ENCODE data around the gene KRTAP10-3. TPM values are rescaled to one million over a fixed set of nuclear protein-coding genes. Genes with fewer than 3 reads are reported as not detected.
"Not testable (repeated sequence)": the region's sequence is repeated elsewhere in the genome, so short reads cannot be mapped to it uniquely, and the experiment has no call there.

KRTAP10-3 gene
- total RNA-seq, 1 donor from 2014 or later: not detected

DNA sequence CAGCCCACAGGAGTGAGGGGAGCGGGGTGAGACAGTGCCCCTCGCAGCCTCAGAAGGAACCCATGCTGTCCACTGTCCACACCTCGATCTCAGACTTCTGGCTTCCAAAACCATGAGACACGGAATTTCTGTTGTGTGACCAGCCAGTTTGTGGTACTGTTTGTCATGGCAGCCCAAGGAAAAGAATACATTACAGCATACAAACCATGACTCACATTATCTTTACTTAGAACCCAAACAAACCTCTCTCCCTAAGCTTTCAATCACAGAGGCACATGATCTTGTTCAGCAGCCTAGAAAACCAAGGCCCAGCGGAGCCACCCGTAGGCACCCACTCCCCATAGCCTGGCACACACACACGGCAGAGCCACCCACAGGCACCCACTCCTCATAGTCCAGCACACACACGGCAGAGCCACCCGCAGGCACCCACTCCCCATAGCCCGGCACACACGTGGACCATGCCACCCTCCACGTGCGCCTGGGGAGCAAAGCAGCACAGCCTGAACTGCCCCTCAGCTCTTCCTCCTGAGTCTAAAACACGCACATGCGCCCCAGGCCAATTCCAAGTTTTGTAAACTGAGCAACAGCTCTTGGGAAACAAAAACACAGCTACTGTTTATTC is 14.5 kb upstream of the KRTAP10-3 start:
- DNase-seq (ENCODE audit: low read depth, low spot score): no peak

DNA sequence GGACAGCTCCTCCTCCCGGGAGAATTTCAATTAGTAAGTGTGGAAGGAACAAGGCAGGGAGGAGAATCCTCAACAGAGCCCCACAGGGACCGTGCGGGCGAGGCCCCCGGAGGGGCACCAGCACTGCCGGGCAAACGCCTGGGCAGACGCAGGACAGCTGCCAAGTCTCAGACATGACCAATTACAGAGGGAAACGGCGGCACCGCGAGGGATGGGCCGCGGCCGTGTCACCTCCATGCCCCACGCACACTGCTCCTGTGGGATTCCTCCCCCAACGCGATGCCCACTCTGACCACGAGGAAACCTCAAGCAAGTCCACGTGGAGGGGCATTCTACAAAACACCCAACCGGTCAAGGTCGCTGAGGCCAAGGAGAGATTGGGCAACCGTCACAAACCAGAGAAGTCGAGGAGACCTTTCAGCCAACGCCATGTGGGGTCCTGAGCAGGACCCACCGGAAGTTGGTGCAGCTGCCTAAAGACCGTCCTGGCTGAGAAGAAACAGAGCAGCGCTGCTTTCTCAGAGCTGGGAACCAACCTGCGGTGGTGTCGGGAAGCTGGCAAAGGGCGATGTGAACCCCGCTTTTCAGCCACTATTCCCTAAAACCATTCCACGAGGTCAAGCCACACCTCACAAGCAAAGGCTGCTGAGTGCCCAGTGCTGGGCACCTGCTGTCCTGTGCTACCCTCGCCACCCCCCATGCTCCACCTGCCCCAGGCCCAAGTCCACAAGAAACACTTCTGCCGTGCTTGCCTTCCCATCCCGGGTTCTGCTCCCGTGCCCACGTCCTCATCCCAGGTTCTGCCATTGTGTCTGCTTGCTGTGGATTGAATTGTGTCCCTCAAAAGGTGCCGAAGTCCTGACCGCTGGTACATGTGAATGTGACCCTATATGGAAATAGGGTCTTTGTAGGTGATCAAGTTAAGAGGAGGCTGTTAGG is 13.5 kb upstream of the KRTAP10-3 start:
- no peak for DNase-seq (ENCODE audit: low read depth, low spot score)

DNA sequence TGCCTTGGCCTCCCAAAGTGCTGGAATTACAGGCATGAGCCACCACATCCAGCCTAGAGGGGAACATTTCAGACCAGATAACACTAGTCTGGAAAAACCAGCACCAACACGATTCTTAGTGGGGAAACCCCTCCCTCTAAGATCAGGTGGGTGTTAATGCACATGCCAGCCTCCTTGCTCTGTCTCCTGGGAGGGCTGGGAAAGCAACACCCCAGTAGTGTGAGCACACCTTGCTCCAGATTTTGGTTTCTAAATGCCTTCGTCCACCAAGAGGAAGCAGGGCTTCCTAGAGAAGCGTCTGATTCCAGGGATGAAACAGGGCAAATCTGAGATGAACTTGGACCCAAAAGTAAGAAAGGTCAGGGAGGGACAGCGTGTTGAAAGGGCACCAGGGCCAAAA is 12.7 kb upstream of the KRTAP10-3 start:
- no peak for DNase-seq (ENCODE audit: low read depth, low spot score)

DNA sequence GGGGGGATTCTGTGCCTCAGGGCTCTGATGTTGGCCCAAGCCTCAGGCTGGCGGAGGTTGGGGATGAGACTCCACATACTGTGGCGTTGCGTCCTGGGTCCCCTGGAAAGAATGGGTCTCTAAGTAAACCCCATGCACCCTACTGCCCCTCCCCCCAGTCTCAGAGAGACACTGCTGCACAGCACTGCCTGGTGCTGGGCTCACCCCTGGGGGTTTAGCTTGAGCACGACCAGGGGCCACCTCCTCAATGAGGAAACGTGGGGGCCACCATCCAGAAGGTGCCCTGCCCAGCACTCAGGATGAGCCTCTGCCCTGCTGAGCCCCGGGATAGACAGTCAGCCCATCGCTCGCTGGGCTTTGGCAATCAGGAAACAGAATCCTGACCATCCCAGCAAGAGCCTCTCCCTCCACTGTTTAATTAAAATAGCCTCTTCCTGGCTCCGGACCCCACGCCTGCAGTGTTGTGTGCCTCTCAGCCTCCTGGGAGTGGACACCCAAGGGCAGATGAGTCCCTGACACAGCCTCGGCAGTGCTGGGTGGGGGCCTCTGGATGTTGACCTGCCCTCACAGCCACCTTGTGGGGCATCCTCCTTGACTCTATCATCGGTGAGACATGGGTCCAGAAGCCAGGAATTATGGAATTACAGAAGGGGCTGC is 11.4 kb upstream of the KRTAP10-3 start:
- no peak for DNase-seq (ENCODE audit: low read depth, low spot score)

DNA sequence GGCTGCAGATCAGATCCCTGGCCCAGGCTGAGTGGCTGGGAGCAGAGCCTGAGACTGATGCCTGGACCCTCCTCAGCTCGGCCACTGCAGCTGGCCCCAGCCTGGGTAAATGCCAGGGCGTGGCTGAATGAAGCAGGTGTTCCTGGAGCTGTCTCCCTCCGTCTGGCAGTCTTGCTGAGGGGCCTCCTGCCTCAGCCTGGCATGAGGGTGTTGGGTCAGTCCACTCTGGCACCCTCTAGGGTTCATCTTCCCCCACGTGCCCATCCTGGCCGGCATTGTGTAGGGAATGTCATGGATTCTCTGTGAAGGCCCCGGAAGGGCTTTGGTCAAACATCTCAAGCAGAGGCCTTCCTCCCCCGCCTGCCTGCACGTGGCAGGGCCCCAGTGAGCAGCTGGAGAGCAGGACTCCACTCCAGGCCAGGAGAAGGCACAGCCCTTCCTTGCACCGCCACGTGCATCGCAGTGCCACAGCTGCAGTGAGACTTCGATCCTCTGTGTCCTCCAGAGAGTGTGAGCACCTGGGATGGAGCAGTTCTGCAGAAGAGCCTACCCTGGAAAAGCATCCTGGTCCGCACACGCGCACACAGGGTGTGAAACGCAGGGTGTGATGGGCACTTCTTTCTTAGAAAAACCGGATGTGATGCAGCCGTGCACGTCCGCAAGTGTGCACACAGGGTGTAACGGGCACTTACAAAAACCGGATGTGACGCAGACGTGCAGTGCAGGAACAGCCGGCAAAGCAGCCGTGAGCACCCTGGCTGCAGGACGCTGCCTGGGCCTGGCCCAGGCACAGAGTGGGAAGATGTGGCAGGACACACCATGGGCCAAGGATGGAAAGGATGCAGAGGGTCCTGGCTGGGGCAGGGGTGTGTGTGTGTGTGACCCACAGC is 10.3 kb upstream of the KRTAP10-3 start:
- DNase-seq (ENCODE audit: low read depth, low spot score): no peak

DNA sequence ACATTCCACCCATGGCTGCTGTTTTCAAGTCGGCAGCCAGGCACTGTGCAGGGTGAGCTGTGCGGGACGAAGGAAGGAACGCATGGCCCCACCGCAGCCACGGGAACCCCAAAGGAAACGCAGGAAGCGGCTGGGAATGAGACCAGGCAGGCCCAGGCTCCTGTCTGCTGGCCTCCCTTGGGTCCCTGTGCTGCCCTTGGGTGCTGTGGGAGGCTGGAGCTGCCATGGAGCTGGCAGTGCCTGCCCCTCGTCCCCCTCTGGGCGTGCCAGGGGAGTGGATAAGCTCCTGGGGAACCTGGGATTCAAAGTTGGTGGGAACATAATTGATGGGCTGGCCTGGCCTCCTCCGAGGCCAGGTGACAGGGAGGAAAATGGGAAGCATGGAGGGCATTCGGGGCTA is 9.7 kb upstream of the KRTAP10-3 start:
- DNase-seq (ENCODE audit: low read depth, low spot score): no peak

DNA sequence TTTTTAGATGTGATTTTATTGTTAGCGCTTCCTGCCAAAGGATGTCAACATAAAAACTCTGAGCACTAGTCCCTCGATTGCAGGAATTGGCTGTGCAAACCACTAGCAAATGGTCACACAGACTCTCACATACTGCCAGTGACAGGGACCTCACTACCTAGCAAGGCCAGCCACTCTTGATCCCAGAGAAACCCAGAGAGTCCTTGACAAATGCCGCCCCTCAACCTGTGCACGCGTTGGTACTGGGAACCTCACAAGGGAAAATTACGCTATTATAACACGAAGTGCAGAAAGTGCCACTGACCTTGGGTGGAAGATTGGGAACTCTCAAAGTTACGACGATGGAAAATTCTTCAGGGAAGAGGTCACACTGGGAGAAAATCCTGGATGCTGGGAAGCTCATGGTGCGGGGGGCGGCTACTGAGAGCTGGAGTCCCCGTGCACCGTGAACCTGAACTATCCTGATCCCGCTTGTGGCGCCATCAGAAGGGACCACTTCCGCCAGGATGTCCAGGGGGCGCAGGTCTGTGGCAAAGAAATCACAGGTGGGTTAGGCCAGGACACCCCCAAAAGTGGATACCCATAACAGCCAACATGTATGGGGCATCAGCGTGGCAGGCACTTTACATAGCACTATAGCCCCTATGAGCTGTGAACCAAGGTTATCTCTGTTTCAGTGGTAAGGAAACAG is 9.0 kb upstream of the KRTAP10-3 start:
- DNase-seq (ENCODE audit: low read depth, low spot score): no peak

DNA sequence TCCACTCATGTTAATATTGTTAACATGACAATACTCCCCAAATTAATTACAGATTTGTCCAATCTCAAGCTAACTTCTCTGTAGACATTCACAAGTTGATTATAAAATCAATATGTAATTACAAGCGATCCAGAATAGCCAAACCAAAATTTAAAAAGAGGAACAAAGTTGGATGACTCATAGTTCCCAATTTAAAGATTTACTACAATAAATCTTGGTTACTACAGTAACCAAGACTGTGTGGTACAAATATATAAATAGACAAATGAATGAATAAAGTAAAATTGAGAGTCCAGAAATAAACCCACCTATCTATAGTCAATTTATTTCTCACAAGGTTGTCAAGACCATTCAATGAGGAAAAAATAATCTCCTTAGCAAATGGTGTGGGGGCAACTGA is 7.8 kb upstream of the KRTAP10-3 start:
- no peak for DNase-seq (ENCODE audit: low read depth, low spot score)

DNA sequence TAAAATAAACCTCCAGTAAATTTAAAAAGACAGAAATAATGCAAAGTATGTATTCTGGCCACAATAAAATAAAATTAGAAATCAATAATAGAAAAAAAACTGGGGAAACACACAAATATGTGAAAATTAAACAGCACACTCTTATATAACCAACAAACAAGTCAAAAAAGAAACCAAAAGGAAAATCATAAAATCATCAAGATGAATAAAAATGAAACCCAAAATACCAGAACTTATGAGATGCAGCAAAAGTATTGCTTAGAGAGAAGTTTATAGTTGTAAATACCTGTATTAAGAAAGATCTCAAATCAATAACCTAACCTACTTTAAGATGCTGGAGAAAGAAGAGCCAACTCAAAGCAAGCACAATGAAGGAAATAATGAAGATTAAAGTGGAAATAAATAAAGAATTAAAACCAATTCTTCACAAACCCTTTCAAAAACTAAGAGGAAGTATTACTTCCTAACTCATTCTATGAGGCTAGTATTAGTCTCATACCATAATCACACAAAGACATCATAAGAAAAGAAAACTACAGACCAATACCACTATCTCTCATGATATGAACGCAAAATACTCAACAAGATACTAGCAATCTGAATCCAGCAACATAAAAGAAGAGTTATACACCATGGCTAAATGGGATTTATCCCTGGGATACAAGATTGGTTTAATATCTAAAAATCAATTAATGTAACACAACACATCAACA is 6.4 kb upstream of the KRTAP10-3 start:
- no peak for DNase-seq (ENCODE audit: low read depth, low spot score)

DNA sequence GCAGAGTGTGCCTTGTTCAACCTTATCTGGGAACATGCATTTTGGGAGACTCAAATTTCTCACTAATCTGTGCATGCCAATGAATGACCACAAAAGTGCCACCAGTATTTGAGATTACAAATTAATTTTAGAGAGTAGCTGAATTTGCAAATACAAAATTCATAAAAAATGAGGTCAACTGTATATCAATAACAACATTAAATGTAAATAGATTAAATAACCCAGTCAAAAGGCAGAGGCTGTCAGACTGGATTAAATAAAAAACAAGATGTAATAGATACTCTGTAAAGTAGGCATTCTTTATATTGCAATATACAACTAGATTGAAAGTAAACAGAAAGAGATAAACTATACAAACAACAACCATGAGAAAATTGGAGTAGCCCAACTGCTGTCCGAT is 5.5 kb upstream of the KRTAP10-3 start:
- DNase-seq (ENCODE audit: low read depth, low spot score): no peak

DNA sequence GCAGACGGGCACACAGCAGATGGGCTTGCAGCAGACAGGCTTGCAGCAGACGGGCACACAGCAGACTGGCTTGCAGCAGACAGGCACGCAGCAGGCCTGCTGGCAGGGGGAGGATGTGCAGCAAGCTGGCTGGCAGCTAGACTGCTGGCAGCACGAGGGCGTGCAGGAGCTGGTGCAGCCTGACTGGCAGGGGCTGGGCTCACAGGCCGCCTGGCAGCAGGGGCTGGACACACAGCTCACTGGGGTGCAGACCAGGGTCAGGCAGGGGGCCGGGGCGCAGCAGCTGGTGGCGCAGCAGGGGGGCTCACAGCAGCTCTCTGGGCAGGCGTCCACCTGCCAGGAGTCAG is 293 bp downstream of the KRTAP10-3 start:
- DNase-seq (ENCODE audit: low read depth, low spot score): not testable (repeated sequence)

DNA sequence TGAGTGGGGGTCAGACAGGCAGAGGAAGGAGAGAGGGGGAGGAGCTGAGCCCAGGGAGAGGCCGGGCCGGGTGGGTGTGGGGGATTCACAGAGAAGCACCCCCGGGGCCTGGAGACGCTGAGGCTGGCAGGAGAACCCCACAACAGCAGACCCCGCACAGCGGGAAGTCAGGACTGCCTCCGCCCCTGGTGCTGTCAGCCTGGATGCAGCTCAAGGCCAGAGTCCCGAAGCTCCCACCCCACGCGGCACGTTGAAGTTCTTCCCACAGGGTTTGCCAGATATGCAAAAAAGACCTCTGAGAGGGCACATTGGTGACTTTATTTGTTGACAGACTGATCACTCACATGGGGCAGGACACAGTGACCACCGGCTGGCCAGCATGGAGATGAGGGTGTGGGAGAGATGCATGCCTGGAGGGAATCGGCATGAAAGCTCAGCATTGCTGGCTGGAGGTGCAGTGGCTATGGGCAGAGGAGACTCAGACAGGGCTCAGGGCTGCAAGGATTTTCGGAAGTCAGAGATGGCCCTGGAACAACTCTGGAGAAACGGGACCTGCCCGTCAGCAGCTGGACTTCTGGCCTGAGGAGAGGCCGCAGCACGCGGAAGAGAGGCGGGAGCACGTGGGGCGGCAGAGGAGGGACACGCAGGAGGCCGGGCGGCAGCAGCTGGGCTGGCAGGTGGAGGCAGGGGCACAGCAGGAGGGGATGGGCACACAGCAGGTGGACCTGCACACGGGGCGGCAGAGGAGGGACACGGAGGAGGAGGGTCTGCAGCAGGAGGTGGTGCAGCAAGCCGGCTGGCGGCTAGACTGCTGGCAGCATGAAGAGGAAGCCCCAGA is 885 bp downstream of the KRTAP10-3 start:
- DNase-seq (ENCODE audit: low read depth, low spot score): no peak

DNA sequence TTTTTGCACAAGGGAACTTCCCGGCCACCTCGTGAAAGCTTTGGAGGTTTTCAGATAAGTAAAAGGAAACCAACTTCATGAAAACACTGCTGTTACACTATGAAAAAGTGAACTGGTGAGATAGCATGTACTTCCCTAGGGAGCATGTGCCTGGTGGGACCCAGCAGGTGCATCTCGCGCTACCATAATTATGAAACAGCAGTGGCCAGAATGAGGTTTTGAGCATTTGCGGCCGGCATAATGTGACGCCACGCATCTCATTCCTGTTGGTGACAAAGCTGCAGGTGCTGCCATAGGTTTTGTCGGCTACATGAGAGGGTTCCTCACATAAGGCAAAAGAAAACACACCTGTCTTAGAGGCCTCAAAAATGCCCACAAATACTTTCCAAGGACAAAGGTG is 1.7 kb downstream of the KRTAP10-3 start:
- DNase-seq (ENCODE audit: low read depth, low spot score): no peak

DNA sequence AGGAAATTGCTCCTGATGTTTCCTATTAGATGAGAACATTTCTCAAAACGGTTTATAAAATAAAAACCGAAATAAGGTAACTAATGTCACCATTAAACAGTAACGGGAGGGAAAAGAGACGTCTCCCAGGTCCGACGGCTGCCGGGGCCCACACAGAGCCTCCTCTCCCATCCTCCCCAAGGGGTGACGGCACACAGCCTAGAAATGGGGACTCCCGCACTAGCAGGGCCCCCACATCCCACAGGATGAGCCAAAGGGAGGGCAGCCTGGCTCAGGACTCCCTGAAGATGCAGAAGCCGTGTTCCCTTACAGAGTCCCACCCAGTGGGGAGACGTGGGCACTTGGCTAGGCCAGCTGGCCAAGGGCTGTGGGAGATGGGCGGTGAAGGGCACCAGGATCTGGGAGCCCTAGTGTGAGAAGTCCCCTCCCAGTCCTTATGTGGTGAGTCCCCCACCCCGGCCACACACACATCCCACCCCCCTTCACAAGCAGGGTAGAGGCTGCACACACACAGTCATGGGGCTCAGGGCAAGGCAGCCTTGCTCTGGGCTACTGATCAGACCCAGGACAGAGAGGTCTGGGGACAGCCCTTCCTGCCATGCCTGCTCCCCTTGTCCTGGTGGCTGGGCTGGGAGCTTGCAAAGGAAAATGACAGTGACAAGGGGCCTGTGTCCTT is 3.3 kb downstream of the KRTAP10-3 start:
- DNase-seq (ENCODE audit: low read depth, low spot score): no peak

DNA sequence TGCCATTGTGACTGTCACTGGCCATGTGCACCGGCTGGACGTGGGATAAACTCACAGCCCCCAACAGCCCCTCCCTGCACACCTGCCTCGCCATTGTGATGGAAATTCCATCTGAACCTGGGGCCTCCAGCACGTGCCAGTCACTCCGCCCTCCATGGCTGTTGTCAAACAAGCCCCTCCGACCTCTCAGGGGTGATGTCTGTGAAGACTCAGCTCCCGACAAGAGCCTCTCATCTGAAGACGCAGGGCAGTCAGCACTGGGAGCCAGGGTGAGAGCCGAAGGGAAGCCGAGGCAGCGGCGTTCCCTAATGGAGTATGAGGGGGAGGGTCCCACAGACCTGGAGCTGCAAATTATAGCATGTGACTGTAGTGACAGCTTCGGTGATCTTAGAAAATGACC is 5.9 kb downstream of the KRTAP10-3 start:
- no peak for DNase-seq (ENCODE audit: low read depth, low spot score)

DNA sequence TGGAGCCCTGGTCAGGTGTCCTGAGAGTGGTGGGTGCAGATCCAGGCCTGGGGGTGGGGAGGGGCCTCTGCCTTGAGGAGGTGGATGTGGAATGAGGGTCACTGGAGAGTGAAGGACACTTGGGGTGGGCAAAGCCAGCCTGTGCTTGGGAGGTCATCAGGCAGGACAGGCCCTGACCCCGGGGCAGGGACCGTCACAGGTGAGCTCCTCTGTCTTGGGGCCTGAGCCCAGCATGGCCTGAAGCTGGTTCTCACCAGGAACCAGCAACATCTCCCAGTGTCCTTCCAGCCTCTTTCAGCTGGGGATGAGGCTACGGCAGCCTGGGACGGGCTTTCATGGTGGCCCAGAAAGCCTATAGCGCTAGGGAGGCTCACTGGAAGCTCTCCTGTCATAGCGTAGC is 6.5 kb downstream of the KRTAP10-3 start:
- no peak for DNase-seq (ENCODE audit: low read depth, low spot score)

DNA sequence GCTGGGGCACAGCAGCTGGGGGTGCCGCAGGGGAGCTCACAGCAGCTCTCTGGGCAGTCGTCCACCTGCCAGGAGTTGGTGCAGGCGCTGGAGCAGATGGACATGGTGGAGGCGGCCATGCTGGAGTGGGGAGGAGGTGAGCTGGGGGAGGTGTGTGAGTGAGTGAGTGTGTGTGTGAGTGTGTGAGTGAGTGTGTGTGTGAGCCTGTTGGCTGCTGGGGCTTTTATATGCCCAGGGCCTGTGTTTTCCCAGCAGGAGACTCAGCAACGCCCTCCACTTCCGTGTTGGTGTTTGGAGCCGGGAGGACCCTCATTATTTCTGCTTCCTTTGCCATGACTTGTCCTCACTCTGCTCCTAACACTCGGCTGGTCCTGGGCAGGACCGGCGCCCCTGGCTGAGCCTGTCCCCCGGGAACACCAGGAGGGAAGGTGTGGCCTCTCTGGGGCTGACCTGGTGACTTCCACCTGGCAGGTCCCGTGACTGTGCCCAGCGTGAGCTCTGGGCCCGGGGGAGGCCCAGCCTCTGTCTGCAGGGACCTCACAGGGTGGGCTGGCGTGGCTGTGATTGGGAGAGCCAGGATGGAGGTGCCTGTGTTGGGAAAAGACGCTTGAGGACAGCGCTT is 7.1 kb downstream of the KRTAP10-3 start, which contains the start of gene KRTAP10-2:
Gene KRTAP10-2 (minus strand): TSS at position 166 of the 622 bp plus-strand sequence. CDS start 47 bp downstream, at position 119.
- DNase-seq (ENCODE audit: low read depth, low spot score): no peak

DNA sequence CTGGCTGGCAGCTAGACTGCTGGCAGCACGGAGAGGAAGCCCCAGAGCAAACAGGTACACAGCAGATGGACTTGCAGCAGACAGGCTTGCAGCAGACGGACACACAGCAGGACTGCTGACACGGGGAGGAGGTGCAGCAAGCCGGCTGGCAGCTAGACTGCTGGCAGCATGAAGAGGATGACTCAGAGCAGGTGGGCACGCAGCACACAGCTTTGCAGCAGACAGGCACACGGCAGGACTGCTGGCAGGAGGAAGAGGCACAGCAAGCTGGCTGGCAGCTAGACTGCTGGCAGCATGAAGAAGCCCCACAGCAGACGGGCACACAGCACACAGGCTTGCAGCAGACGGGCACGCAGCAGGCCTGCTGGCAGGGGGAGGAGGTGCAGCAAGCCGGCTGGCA is 7.8 kb downstream of the KRTAP10-3 start:
- DNase-seq (ENCODE audit: low read depth, low spot score): no peak
